K562 (cell line): ENCODE measurements around the gene PRDM11. TPM values are rescaled to one million over a fixed set of nuclear protein-coding genes. Genes with fewer than 3 reads are reported as not detected.

Source experiments
- ATF1 ChIP-seq, 2 experiments: fragments of 450-650 bp in 1 of 2; IDR thresholded peaks; 2 replicates each; pipeline ENCODE4 v1.6.1; 2016; ENCODE audit warnings: missing compliant biosample characterization in 1 of 2, missing genetic modification characterization in 1 of 2
- E2F1 ChIP-seq: sonication (generic); formaldehyde crosslinking; IDR thresholded peaks from 2 replicates; pipeline ENCODE4 v1.8.1; 2023; ENCODE audit warnings: mild to moderate bottlenecking, missing genetic modification reagents, moderate library complexity
- ETV6 ChIP-seq, 3 experiments: fragments of 150-350 bp in 1 of 3; sonication (generic) in 1 of 3; formaldehyde crosslinking in 1 of 3; IDR thresholded peaks; 2 replicates each; pipeline versions ENCODE4 v1.6.1 to v1.8.0; 2014 to 2022; ENCODE audit warnings: borderline replicate concordance in 2 of 3, low read depth in 2 of 3, antibody characterized with exemption in 1 of 3, low read length in 1 of 3, mild to moderate bottlenecking in 1 of 3, missing genetic modification reagents in 1 of 3
- FOXA1 ChIP-seq: fragments of 450-650 bp; IDR thresholded peaks from 2 replicates; pipeline ENCODE4 v1.6.1; 2016; ENCODE audit warnings: mild to moderate bottlenecking, borderline replicate concordance
- FOXK2 ChIP-seq, 2 experiments: fragments of 450-650 bp; IDR thresholded peaks in 1 of 2; conservative IDR thresholded peaks in 1 of 2; 2 replicates each; pipeline ENCODE4 v1.6.1; 2016; ENCODE audit warnings: low read depth in 2 of 2, mild to moderate bottlenecking in 1 of 2
- HMG20A ChIP-seq: fragments of 450-650 bp; formaldehyde crosslinking; conservative IDR thresholded peaks from 2 replicates; pipeline ENCODE4 v1.4.0; 2020; ENCODE audit warnings: mild to moderate bottlenecking, mixed read lengths
- HNRNPL ChIP-seq: fragments of 200-400 bp; formaldehyde crosslinking; IDR thresholded peaks from 2 replicates; pipeline ENCODE4 v1.6.1; 2017; ENCODE audit warnings: low read depth, mild to moderate bottlenecking, low read length
- KLF1 ChIP-seq: fragments of 450-650 bp; IDR thresholded peaks from 2 replicates; pipeline ENCODE4 v1.6.1; 2016; ENCODE audit warnings: missing genetic modification characterization, missing compliant biosample characterization
- POLR2B ChIP-seq: fragments of 450-650 bp; IDR thresholded peaks from 2 replicates; pipeline ENCODE4 v1.6.1; 2018; ENCODE audit warnings: low read depth; ENCODE audit not compliant: partially characterized antibody
- POLR3A ChIP-seq: IDR thresholded peaks from 2 replicates; pipeline ENCODE4 v1.6.1; 2011; ENCODE audit warnings: borderline replicate concordance, mild to moderate bottlenecking, moderate library complexity; ENCODE audit not compliant: insufficient read length, insufficient read depth; ENCODE audit errors: extremely low read depth
- SIN3B ChIP-seq: fragments of 450-650 bp; IDR thresholded peaks from 2 replicates; pipeline ENCODE4 v1.6.1; 2017; ENCODE audit warnings: low read depth, mild to moderate bottlenecking, moderate library complexity
- SPI1 ChIP-seq: IDR thresholded peaks from 2 replicates; pipeline ENCODE4 v1.6.1; 2011; ENCODE audit warnings: low read depth, low read length, control low read depth, borderline replicate concordance
- TAF9B ChIP-seq: fragments of 450-650 bp; IDR thresholded peaks from 2 replicates; pipeline ENCODE4 v1.6.1; 2018; ENCODE audit warnings: mild to moderate bottlenecking; ENCODE audit not compliant: partially characterized antibody
- TFE3 ChIP-seq: fragments of 450-650 bp; formaldehyde crosslinking; IDR thresholded peaks from 2 replicates; pipeline ENCODE4 v1.4.0; 2020; ENCODE audit warnings: mild to moderate bottlenecking, mixed read lengths
- ZNF133 ChIP-seq: fragments of 250-450 bp; sonication (Bioruptor Pico); IDR thresholded peaks from 2 replicates; pipeline ENCODE4 v1.4.0; 2020; ENCODE audit warnings: mild to moderate bottlenecking
- polyA plus RNA-seq, 8 experiments: library from polyadenylated mRNA; depleted of rRNA in 4 of 8; stranded (reverse) in 5 of 8; unstranded in 3 of 8; fragments of >200 nt; fragmentation: Nextera tagmentation in 2 of 8; fragmentation: Illumina TruSeq in 1 of 8; extraction: Ambion mirVana in 2 of 8; extraction: Trizol in 1 of 8; gene quantifications; 2 replicates each; pipeline versions ENCODE4 v1.2.1 to v1.2.3, GENCODE V29; 2011 to 2014; ENCODE audit warnings: inconsistent platforms in 1 of 8, missing spikeins in 1 of 8
- total RNA-seq, 7 experiments: library from RNA; depleted of rRNA in 6 of 7; stranded (reverse); fragments of >200 nt in 6 of 7; fragmentation: Illumina TruSeq in 2 of 7; extraction: Trizol in 2 of 7; gene quantifications; 2 replicates each; pipeline versions ENCODE4 v1.2.1 to v1.2.3, GENCODE V29; 2011 to 2021; ENCODE audit warnings: low replicate concordance in 1 of 7
- TF ChIP-seq, protein P1 (sequence below): fragments of 250-450 bp; sonication (Bioruptor Pico); IDR thresholded peaks from 2 replicates; pipeline ENCODE4 v1.4.0; 2020

PRDM11 gene
- total and polyA plus RNA-seq, 9 of the 15 experiments (the other 6 are each of a cell fraction or from before 2014, with no cell fraction given), result 0.01 to 1.1 (median 0.29) TPM

DNA sequence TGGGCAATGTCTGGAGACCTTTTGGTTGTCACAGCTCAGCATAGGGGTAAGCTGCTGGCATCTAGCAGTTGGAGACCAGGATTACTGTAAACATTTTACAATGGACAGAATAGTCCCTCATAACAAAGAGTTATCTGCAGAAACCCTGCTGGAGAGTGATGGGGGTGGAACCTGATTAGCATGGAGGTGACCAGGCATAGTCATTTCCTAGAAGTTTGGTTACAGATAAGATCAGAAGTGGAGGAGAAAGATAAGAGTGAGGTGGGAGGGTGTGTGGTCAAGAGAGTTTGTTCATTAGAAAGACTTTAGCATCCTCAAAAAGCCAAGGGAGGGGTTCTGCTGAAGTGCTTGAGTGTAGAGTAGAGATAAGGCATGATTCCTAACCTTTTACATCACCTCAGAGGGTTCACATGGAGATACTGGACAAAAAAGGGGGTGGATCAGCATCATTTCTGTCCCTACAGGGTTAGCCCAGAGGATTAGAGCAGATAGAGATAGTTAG is 38.8 kb downstream of the PRDM11 start (continued):
- TF ChIP-seq, protein P1, sequence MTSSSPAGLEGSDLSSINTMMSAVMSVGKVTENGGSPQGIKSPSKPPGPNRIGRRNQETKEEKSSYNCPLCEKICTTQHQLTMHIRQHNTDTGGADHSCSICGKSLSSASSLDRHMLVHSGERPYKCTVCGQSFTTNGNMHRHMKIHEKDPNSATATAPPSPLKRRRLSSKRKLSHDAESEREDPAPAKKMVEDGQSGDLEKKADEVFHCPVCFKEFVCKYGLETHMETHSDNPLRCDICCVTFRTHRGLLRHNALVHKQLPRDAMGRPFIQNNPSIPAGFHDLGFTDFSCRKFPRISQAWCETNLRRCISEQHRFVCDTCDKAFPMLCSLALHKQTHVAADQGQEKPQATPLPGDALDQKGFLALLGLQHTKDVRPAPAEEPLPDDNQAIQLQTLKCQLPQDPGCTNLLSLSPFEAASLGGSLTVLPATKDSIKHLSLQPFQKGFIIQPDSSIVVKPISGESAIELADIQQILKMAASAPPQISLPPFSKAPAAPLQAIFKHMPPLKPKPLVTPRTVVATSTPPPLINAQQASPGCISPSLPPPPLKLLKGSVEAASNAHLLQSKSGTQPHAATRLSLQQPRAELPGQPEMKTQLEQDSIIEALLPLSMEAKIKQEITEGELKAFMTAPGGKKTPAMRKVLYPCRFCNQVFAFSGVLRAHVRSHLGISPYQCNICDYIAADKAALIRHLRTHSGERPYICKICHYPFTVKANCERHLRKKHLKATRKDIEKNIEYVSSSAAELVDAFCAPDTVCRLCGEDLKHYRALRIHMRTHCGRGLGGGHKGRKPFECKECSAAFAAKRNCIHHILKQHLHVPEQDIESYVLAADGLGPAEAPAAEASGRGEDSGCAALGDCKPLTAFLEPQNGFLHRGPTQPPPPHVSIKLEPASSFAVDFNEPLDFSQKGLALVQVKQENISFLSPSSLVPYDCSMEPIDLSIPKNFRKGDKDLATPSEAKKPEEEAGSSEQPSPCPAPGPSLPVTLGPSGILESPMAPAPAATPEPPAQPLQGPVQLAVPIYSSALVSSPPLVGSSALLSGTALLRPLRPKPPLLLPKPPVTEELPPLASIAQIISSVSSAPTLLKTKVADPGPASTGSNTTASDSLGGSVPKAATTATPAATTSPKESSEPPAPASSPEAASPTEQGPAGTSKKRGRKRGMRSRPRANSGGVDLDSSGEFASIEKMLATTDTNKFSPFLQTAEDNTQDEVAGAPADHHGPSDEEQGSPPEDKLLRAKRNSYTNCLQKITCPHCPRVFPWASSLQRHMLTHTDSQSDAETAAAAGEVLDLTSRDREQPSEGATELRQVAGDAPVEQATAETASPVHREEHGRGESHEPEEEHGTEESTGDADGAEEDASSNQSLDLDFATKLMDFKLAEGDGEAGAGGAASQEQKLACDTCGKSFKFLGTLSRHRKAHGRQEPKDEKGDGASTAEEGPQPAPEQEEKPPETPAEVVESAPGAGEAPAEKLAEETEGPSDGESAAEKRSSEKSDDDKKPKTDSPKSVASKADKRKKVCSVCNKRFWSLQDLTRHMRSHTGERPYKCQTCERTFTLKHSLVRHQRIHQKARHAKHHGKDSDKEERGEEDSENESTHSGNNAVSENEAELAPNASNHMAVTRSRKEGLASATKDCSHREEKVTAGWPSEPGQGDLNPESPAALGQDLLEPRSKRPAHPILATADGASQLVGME (CRISPR knock-in tag), result no peak
- TF ChIP-seq POLR3A, result no peak
- TF ChIP-seq ZNF133 (CRISPR knock-in tag), result no peak
- TF ChIP-seq FOXA1, result no peak
- no peak for TF ChIP-seq E2F1
- no peak for TF ChIP-seq SPI1
- no peak for TF ChIP-seq HMG20A (CRISPR knock-in tag)
- peak; percentile 55 for TF ChIP-seq TAF9B
- TF ChIP-seq FOXK2 (conservative IDR thresholded peaks at IDR 0.05 in 1 of 2, IDR thresholded peaks at IDR 0.05 in 1 of 2; ENCODE audit: low read depth in 2 of 2), result 0 out of 4 replicates have a peak, but pooled peaks of 1 of the 2 experiments have one; percentile 43
- TF ChIP-seq KLF1, result no peak
- TF ChIP-seq TFE3 (CRISPR knock-in tag), result no peak
- TF ChIP-seq ETV6 (IDR thresholded peaks at IDR 0.05; ENCODE audit: borderline replicate concordance in 1 of 2, low read depth in 2 of 2, low read length in 1 of 2), result peak in 1 of 2 experiments; percentile 52; a peak in 1 of 4 replicates
- no peak for TF ChIP-seq ETV6 (CRISPR knock-in tag; IDR thresholded peaks at IDR 0.05; ENCODE audit: borderline replicate concordance)
- TF ChIP-seq POLR2B, result no peak
- no peak for TF ChIP-seq SIN3B
- TF ChIP-seq HNRNPL, result no peak
- TF ChIP-seq ATF1 (CRISPR knock-in tag; IDR thresholded peaks at IDR 0.05), result no peak
- TF ChIP-seq ATF1 (tag; IDR thresholded peaks at IDR 0.05), result peak; percentile 66; the same call in 1 of the 2 replicates
